RPMI8226 (cell line): ENCODE results near the gene GABPB2.

Experiments used
- DNase-seq: peaks from one replicate; pipeline ENCODE4 v3.0.0-alpha.2; 2015

GABPB2 gene

GRCh38 chr1:151134396-151134795 is 63.8 kb downstream of the GABPB2 start:
- no peak for DNase-seq

GRCh38 chr1:151134991-151135390 is 64.4 kb downstream of the GABPB2 start:
- DNase-seq: no peak

DNA sequence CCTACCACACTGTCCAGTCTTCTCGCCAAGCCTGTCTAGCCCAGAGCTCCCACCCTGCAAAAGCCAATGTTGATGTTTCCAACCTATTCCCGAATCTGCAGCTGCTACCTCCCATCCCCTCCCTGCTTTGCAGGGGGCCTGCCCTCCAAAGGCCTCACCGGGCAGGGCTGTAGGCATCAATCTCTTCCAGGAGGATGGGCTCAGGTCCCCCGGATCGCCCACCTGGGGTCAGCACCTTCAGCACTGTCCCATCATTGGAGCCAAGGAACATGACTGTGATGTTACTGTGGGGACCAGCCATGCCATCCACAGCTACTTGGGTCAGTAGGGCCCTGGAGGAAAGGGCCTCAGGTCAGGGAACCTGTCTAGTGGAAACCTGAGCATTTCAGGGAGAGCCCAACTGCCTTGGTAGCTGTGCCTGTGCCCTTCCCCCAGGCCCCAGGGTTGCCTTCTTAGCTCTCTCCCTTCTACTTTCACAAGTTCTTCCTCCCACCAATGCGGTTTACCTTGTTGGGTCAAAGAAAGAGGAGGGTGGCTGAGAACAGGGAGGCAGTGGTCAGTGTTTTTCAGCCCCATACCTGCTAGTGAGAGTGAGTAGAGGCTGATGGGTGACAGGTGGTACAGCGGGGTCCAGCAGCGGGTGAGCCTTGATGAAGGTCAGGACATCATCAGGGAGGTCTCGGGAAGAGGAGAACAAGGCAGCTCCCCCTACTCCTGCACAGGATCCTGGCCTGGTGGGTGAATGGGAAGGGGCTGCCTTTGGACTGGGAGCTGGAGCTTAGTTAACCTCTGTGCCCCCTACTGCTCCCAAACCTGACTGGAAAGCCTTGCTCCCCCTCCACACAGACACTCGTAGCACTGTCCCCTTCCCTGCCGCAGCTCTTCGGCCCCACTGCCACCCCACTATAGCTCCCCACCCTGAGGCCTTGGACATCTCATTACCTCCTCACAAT is 65.1 kb downstream of the GABPB2 start:
- DNase-seq: no peak

DNA sequence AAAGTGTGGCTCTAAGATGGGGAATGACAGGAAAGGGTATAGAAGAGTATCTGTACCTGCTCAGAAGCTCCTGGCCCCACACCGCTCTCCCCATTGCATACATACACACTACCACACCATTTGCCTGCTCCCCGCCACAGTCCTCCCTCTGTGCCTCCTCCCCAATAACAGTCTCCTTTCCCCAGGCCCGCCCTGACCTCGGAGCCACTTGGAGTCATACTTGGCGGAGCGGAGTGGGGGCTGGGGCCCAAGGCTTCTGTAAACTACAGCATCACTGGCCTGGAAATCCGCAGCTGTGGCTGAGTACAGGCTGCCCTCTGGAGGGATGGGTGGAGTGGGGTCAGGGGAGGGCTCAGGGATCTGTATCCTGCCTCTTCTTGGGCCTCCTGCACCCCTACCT is 67.2 kb downstream of the GABPB2 start:
- no peak for DNase-seq

DNA sequence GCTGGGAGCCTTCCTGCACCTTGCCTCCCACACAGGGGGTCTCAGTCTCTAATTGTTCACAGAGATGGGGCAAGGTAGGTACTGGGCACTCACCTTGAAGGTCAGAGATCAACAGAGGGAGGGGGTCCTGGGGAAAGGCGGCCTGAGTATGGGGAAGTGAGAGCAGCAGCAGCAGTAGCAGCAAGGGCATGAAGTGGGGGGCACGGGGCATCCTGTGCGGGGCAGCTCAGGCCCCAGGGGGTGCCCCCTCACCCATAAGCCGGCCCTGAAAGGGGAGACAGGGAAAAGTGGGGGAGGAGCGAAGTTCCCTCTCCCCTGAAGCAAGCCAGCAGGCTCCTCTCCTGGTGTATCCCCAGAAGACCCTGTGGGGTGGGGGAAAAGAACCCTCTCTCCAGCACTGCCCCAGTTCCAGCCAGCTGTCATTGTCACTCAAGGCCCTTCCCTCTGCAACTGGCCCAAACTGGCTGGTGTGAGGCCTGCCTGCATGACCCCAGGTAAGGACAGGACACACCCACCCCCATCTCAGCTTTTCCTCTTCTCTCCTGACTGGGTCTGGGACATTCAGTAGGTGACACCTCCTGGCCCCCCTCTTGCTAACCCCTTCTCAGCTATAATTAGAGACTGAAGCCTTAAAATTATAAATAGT is 72.0 kb downstream of the GABPB2 start:
- no peak for DNase-seq

DNA sequence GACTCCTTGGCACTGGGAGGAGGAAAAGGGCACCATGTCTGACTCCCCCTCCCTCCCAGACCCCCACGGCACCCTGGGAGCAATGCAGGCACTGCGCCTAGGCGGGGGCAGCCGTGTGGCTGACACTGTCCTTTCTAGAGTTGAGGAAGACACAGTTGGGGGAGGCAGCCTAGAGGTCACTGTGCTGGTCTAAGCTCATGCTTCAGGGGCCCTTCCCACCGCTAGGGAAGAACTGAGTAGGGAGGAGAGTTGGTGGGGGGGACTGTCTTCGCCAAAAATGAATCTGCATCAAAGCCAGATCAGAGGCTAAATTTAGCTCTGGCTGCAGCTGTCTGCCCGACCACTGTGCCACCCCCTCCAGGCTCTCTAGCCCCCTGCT is 72.5 kb downstream of the GABPB2 start:
- no peak for DNase-seq

DNA sequence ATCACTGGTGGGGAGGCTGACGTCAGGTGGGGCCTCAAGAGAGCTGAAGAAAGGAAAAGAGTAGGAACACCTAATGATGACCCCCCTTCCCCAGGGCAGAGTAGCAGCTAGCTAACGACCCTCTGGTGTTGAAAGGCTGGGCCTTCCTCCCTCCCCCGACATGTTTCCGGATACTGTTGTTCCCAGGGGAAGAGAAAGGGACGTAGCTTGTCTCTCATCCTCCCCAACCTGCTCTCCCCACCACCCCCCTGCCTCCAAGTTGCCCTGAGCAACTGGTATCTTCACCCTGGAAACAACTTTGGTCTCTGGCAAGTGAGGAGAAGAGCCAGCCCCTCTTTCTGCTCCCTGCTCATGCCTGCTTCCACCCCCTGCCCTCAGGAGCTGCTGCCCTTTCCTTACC is 73.4 kb downstream of the GABPB2 start:
- DNase-seq: no peak

DNA sequence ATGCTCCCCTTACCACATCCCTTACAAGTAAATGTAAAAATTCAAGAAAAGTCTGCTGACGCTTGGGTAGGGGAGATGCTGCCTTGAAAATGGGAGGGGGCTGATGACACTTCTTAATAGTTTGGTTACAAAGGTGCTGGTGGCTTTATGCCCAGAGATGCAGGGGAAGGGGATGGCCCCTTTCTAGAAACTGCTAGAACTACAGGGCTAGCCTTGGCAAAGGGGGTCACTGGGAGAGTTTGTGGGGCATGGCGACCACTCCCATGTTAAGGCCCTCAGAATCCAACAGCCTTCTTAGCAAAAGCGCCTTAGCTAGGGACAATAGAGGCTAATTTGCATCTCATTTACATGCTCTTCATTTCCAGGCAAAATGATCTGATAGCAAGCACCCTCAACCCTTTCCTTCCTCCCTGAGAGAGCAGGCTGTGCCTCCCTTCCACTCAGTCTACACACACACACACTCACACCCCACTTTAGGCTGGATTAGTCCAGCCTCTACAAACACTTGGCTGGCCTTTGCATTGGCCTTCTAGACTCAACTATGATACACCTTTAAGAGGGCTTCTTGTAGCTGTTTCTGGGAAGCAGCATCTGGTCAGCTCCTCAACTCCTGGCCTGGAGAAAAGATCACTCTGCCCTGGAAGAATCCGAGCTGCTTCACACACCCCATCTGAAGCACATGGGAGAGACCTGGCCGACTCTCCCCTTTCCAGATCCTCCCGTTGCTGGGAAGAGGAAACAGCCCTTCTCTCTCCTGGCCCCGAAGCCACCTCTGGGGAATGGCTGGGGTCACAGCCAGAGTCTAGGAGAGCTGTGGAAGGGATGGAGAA is 74.1 kb downstream of the GABPB2 start:
- no peak for DNase-seq

DNA sequence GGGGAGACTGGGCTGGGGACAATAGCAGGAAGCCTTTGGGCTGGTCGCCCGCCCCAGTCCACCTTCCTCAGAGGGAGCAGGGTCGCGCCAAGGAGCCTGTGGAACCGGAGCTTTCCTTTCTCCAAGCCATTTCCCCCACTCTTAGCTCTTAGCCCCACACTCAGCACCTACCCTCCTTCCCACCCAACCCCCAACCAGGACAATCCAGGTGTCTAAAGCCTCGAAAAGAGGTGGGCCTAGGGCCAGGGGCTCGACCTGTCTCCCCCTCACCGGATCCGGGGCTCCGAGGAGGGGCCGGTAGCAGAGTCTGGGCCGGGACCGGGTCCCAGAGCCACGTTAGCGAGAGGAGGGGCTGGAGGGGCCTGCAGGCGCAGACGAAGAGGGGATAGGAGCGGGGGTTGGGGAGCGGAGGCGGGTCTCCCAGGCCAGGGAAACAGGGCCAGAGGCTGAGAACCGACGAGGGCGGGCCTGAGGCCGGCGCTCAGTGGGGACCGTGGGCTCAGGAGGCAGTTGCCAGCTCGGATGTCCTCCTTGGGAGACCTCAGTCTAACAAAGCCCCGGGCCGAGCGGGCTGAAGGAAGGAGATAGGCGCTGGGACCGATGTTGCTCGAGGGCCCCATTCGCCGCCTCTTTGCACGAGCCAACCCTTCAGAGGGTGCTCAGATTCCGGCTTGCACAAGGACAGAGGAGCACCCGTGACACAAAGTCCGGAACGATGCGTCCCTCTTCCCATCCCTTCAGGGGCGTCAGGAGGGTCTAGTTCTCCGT is 74.9 kb downstream of the GABPB2 start:
- no peak for DNase-seq

DNA sequence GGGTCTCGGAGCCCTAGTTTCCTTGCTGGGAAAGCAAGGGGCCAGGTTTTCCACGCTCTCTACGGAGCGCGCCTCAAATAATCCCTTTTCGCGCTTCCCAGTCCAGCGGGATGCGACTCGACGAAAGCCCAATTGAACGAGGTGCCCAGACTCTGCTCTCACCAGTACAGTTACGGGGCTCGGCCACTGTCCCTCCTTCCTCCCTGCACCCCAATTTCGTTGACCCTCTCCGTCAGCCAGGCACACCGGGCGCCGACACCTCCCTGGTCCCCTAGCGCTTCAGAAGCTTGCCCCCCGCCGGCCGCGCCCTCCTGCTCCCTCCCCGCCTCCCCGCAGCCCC is 75.5 kb downstream of the GABPB2 start:
- DNase-seq: no peak

DNA sequence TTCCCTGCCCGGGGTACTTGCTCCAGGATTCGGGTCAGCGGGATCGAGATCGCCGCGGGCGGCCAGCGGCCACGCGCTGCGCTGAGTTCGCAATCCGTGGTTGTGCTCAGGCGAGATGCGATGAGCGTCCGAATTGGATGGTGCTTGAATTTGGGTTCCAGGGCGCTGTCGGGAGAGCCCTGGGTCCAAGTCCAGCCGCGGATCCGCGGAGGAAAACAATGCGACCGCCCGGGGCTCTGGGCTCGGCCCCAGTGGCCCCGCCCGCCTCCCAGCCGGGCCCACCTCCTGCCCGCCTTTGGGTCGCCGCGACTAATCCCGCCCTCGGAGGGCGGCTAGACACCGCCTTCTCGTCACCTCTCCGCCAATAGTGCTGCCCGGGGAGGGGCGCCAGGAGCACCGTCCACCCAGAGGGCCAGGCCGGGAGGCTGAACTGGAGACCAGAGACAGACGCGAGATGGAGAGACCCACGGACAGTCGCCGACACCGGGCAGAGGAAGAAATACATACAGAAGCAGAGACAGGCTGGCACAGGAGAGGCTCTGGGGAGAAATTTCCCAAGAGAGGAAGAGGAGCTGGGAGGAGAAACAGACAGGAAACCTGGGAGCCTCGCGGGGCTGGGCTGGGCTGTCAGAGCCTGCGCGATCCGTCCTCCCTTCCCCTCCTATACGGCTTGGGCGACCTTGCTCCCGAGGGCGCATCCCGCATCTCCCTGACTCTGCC is 76.0 kb downstream of the GABPB2 start, which contains the start of gene SEMA6C:
TSS of gene SEMA6C (minus strand) at position 220 of the 720 bp plus-strand sequence. CDS start 4,010 bp downstream, outside the sequence.
- DNase-seq: peak; percentile 93

- DNase-seq: no peak
Measured at GRCh38 chr1:151147132-151147503, 76.6 kb downstream of the GABPB2 start.

GRCh38 chr1:151147665-151148064 is 77.1 kb downstream of the GABPB2 start:
- no peak for DNase-seq

GRCh38 chr1:151156515-151156819 is 85.9 kb downstream of the GABPB2 start, which contains the start of gene TNFAIP8L2:
TNFAIP8L2 (plus strand) TSS chr1:151156649; CDS start chr1:151158698, 2,049 bp downstream.
- DNase-seq: peak; percentile 69

DNA sequence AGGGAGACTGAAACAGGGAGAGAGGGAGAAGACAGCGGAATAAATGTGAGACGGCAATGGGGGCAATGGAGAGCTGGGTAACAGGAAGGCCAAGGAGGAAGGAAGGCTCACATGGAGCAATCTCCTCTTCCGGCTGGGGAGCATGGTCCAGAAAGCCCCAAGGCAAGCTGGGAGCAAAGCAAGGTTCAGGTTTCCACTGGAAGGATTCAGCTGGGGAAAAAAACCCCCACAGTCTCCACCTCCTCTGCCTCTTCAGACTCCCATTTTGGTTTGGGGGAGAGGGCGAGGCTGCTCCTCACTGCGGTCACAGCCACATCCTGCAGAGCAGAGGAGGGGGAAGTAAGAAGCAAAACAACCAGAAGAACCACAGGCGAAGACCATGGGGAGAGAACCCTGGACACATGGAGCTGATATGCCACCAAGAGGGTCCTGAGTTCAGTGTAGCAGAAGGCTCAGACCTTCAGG is 86.5 kb downstream of the GABPB2 start:
- DNase-seq: no peak

DNA sequence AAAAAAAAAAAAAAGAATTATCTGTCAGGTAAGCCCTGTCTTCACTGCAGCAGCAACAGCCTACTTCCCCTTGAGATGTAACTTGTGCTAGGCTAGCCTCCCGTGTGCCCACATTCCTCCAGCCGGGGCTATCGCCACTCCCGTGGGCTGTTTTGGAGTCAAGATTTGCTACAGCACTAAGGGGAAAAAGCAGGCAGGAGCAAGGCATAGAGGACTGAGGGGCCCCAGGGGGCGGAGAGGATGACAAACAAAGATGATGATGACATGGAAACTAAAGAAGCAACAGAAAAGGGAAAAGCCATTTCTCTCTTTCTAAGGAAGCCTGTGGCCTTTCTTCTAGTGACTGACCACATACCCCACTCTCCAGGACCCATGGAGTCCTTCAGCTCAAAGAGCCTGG is 87.8 kb downstream of the GABPB2 start:
- no peak for DNase-seq

- peak; percentile 49 for DNase-seq
Measured at GRCh38 chr1:151158751-151159251, 88.2 kb downstream of the GABPB2 start.

GRCh38 chr1:151159373-151159772 is 88.8 kb downstream of the GABPB2 start:
- DNase-seq: peak; percentile 35

DNA sequence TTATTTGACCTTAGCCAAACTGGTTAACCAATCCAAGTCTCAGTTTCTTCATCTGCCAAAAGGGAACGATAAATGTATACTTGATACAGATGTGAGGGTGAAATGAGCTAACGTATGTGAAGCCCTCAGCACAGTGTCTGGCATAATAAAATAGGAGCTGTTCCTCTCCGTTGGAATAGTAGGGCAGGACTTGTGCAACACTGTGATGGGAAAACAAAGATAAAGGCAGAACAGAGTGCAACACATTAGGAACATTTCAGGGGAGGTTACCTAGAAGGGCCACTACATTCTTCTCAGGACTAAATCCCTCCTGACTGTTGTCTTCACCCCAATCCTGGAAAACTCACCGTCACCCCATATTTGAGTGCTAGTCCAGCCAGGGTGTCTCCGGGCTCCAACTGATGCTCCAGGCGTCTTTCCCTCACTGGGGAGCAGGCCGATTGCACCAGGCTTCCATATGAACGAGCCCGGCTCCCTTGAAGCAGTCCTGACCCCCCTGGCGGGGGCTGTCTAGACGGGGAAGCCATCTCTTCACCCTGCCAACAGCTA is 94.2 kb downstream of the GABPB2 start:
- DNase-seq: no peak

DNA sequence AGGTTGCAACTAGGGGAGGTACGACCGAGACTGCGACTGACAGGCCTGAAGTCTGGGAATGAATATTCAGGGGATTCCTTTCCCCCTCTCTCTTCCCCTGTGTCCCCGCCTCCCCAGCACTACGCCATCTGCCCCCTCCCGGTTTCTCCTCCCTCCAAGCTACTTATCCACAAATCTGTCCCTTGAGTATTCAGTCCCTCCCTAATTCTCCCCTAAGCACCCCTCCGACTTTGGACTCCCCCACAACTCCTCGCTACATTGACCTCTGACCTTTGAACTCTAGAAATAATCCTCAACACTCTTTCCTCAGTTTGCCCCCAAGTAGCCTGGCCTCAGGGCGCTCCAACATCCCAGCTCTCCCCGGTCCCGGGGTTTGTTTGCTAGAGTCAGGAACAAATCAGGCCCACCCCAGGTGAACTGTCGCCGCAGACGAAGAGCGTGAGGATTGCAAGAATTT is 94.7 kb downstream of the GABPB2 start:
- no peak for DNase-seq
